ENCODE data around the gene TMEM178B. TPM values are rescaled to one million over a fixed set of nuclear protein-coding genes. Genes with fewer than 3 reads are reported as not detected.

Gene TMEM178B
- polyA plus RNA-seq, 2 of the 4 experiments (the other 2 are of a cell fraction) = 0.88 to 0.93 TPM

GRCh38 chr7:141519623-141520022, 445.8 kb downstream of the TMEM178B start:
- no peaks in the 10 kb centered on the region for H3K4me1 ChIP-seq
- H3K27ac ChIP-seq = no peak overlapping the region
- WGBS (ENCODE audit: missing lambda C conversion rate) = 77% methylated on average over 4 of the region's 4 CpGs
- ChIA-PET POLR2A (no interaction called here), CTCF (no interaction called here)
- no peak overlapping the region for H3K4me3 ChIP-seq
- H3K9me3 ChIP-seq = no peaks in the 10 kb centered on the region
- H3K4me2 ChIP-seq = no peak overlapping the region
- no peak for TF ChIP-seq HOXB13 (CRISPR knock-in tag; IDR thresholded peaks at IDR 0.05; ENCODE audit: low read depth)
- TF ChIP-seq CBX8 (IDR thresholded peaks at IDR 0.05) = no peak
- TF ChIP-seq RARB (CRISPR knock-in tag; IDR thresholded peaks at IDR 0.05) = no peak
- TF ChIP-seq GATA3 (IDR thresholded peaks at IDR 0.05; ENCODE audit: borderline replicate concordance) = no peak
- TF ChIP-seq MAFK (IDR thresholded peaks at IDR 0.05; ENCODE audit: partially characterized antibody) = no peak
- no peak for TF ChIP-seq MAX (IDR thresholded peaks at IDR 0.05)
- TF ChIP-seq EHMT2 (IDR thresholded peaks at IDR 0.05; ENCODE audit: low read depth) = no peak
- no peak for TF ChIP-seq TP53 (CRISPR knock-in tag; IDR thresholded peaks at IDR 0.05)
- no peak for TF ChIP-seq JUNB (IDR thresholded peaks at IDR 0.05)
- no peak for TF ChIP-seq KDM5A (IDR thresholded peaks at IDR 0.05)
- no peak for TF ChIP-seq ZFP36 (IDR thresholded peaks at IDR 0.05; ENCODE audit: borderline replicate concordance, partially characterized antibody)
- TF ChIP-seq POLR2A (IDR thresholded peaks at IDR 0.05; ENCODE audit: low read length) = no peak
- no peak for TF ChIP-seq NFE2L2 (conservative IDR thresholded peaks at IDR 0.05; ENCODE audit: low read length)
- TF ChIP-seq SREBF2 (IDR thresholded peaks at IDR 0.05) = no peak
- no peak for TF ChIP-seq RAD21 (conservative IDR thresholded peaks at IDR 0.05 in 1 of 2, IDR thresholded peaks at IDR 0.05 in 1 of 2)
- TF ChIP-seq HEYL (CRISPR knock-in tag; IDR thresholded peaks at IDR 0.05) = no peak
- TF ChIP-seq JUN (IDR thresholded peaks at IDR 0.05) = no peak
- TF ChIP-seq HOXB5 (CRISPR knock-in tag; IDR thresholded peaks at IDR 0.05) = no peak
- no peak for TF ChIP-seq E2F6 (IDR thresholded peaks at IDR 0.05; ENCODE audit: borderline replicate concordance, low read depth)
- no peak for ATAC-seq
- no peak for FAIRE-seq
- DNase-seq (ENCODE audit: low read depth in 1 of 2, low spot score in 1 of 2) = no peak

GRCh38 chr7:141522657-141523342, 448.9 kb downstream of the TMEM178B start:
- TF ChIP-seq ZC3H11A (IDR thresholded peaks at IDR 0.05) (no peak), RCOR1 (IDR thresholded peaks at IDR 0.05; ENCODE audit: low read depth, low read length) (no peak), RFX5 (IDR thresholded peaks at IDR 0.05) (no peak), MAX (IDR thresholded peaks at IDR 0.05) (no peak), SREBF2 (IDR thresholded peaks at IDR 0.05) (no peak), NPAS2 (CRISPR knock-in tag; IDR thresholded peaks at IDR 0.05; ENCODE audit: borderline replicate concordance) (no peak), RARB (CRISPR knock-in tag; IDR thresholded peaks at IDR 0.05) (no peak), EHMT2 (IDR thresholded peaks at IDR 0.05; ENCODE audit: low read depth) (no peak), HEYL (CRISPR knock-in tag; IDR thresholded peaks at IDR 0.05) (no peak), HDAC2 (IDR thresholded peaks at IDR 0.05) (no peak), FOXS1 (CRISPR knock-in tag; IDR thresholded peaks at IDR 0.05) (no peak), TP53 (CRISPR knock-in tag; IDR thresholded peaks at IDR 0.05) (no peak), PHF8 (IDR thresholded peaks at IDR 0.05; ENCODE audit: borderline replicate concordance, low read depth) (no peak), REST (IDR thresholded peaks at IDR 0.05) (no peak), MAFK (IDR thresholded peaks at IDR 0.05; ENCODE audit: partially characterized antibody) (no peak), NR3C1 (IDR thresholded peaks at IDR 0.05) (no peak)
- ATAC-seq (no peak), DNase-seq (ENCODE audit: low read depth in 1 of 2, low spot score in 1 of 2) (no peak), FAIRE-seq (no peak)
- ChIA-PET CTCF (interaction anchor here (0.9 to 2.8 kb wide), 3 partner anchors 11 to 127 kb away, joined by 3 to 10 read pairs (median 5); no protein-coding TSS in a partner anchor), POLR2A (no interaction called here)
- H3K4me3 ChIP-seq = no peak overlapping the region
- no peaks in the 10 kb centered on the region for H3K9me3 ChIP-seq
- H3K4me2 ChIP-seq = no peak overlapping the region
- H3K27ac ChIP-seq = no peak overlapping the region
- H3K4me1 ChIP-seq = no peaks in the 10 kb centered on the region
- WGBS (ENCODE audit: missing lambda C conversion rate) = 8% methylated on average over 3 of the region's 3 CpGs

Measured in A549 (cell line).